Measurements from ENCODE around the gene FARP1. TPM values are rescaled to one million over a fixed set of nuclear protein-coding genes. Genes with fewer than 3 reads are reported as not detected.

The FARP1 gene
- total RNA-seq, 4 donors from 2014 or later = 1.5 to 10.3 (median 6.4) TPM

- peaks cover 8 to 27% (median 9%) of the 10 kb centered on the region in 3 donors for H3K4me1 ChIP-seq
- DNase-seq = no peak
- H3K9me3 ChIP-seq = no peaks in the 10 kb centered on the region
- H3K27ac ChIP-seq = peak overlapping the region in 1 of 4 donors; percentile 3
- H3K27me3 ChIP-seq = no peaks in the 10 kb centered on the region
- no peak for TF ChIP-seq POLR2A (IDR thresholded peaks at IDR 0.05)
- TF ChIP-seq CTCF (IDR thresholded peaks at IDR 0.05) = no peak
- intact Hi-C loops (cut with DNase I) = no loop called here
- 16 to 62% methylated on average over 6 of the region's 6 CpGs for WGBS, 2 donors
- H3K4me3 ChIP-seq = no peak overlapping the region
- H3K36me3 ChIP-seq = peaks cover 0 to 3% (median 0%) of the 10 kb centered on the region in 3 donors
Measured at GRCh38 chr13:98214707-98215106, 71.8 kb downstream of the FARP1 start.

GRCh38 chr13:98215508-98215907, 72.6 kb downstream of the FARP1 start:
- Histone ChIP-seq H3K27me3 (no peaks in the 10 kb centered on the region), H3K4me3 (no peak overlapping the region), H3K27ac (peak overlapping the region in 1 of 4 donors; percentile 30), H3K4me1 (peaks cover 8 to 31% (median 9%) of the 10 kb centered on the region in 3 donors), H3K9me3 (no peaks in the 10 kb centered on the region), H3K36me3 (peaks cover 0 to 3% (median 0%) of the 10 kb centered on the region in 3 donors)
- TF ChIP-seq CTCF (IDR thresholded peaks at IDR 0.05) (no peak), POLR2A (IDR thresholded peaks at IDR 0.05) (no peak)
- 83 to 86% methylated on average over 6 of the region's 6 CpGs for WGBS, 2 donors
- no peak for DNase-seq
- intact Hi-C loops (cut with DNase I) = no loop called here

GRCh38 chr13:98216135-98216565, 73.3 kb downstream of the FARP1 start:
- Histone ChIP-seq H3K36me3 (peaks cover 0 to 3% (median 0%) of the 10 kb centered on the region in 3 donors), H3K9me3 (no peaks in the 10 kb centered on the region), H3K27ac (peak overlapping the region in 2 of 4 donors; percentile 4 to 30), H3K27me3 (no peaks in the 10 kb centered on the region), H3K4me3 (no peak overlapping the region), H3K4me1 (peaks cover 8 to 31% (median 9%) of the 10 kb centered on the region in 3 donors)
- intact Hi-C loops (cut with DNase I) = no loop called here
- WGBS, 2 donors = 32 to 54% methylated on average over 4 of the region's 4 CpGs
- DNase-seq = no peak
- TF ChIP-seq POLR2A (IDR thresholded peaks at IDR 0.05) (no peak), CTCF (IDR thresholded peaks at IDR 0.05) (no peak)

GRCh38 chr13:98216711-98217285, 73.9 kb downstream of the FARP1 start:
- H3K27ac ChIP-seq = no peak overlapping the region
- intact Hi-C loops (cut with DNase I) = no loop called here

More at GRCh38 chr13:98216711-98217285, 73.9 kb downstream of the FARP1 start:
- H3K36me3 ChIP-seq = peaks cover 0 to 3% (median 0%) of the 10 kb centered on the region in 3 donors
- peaks cover 8 to 31% (median 9%) of the 10 kb centered on the region in 3 donors for H3K4me1 ChIP-seq
- H3K9me3 ChIP-seq = no peaks in the 10 kb centered on the region
- TF ChIP-seq POLR2A (IDR thresholded peaks at IDR 0.05) (no peak), CTCF (IDR thresholded peaks at IDR 0.05) (no peak)
- DNase-seq = no peak
- 61 to 65% methylated on average over 6 to 7 of the region's 7 CpGs for WGBS, 2 donors
- no peak overlapping the region for H3K4me3 ChIP-seq
- no peaks in the 10 kb centered on the region for H3K27me3 ChIP-seq
